Ishikawa (cell line): ENCODE results near the gene SSR4.

ENCODE experiments used
- CEBPB ChIP-seq: IDR thresholded peaks from 2 replicates; pipeline ENCODE4 v1.6.1; 2012
- CREB1 ChIP-seq: IDR thresholded peaks from 2 replicates; pipeline ENCODE4 v1.6.1; 2012; ENCODE audit warnings: low read depth
- EGR1 ChIP-seq: IDR thresholded peaks from 2 replicates; pipeline ENCODE4 v1.6.1; 2012
- EP300 ChIP-seq: IDR thresholded peaks from 2 replicates; pipeline ENCODE4 v1.6.1; 2012; ENCODE audit warnings: borderline replicate concordance
- FOXM1 ChIP-seq: IDR thresholded peaks from 2 replicates; pipeline ENCODE4 v1.6.1; 2012; ENCODE audit warnings: low read depth, borderline replicate concordance
- MAX ChIP-seq: IDR thresholded peaks from 2 replicates; pipeline ENCODE4 v1.6.1; 2012
- NFIC ChIP-seq: IDR thresholded peaks from 2 replicates; pipeline ENCODE4 v1.6.1; 2012
- RAD21 ChIP-seq: IDR thresholded peaks from 2 replicates; pipeline ENCODE4 v1.6.1; 2012; ENCODE audit warnings: low read depth
- REST ChIP-seq: IDR thresholded peaks from 2 replicates; pipeline ENCODE4 v1.6.1; 2012; ENCODE audit warnings: low read depth, mild to moderate bottlenecking
- TAF1 ChIP-seq: IDR thresholded peaks from 2 replicates; pipeline ENCODE4 v1.6.1; 2012; ENCODE audit warnings: low read depth, mild to moderate bottlenecking
- TCF12 ChIP-seq: IDR thresholded peaks from 2 replicates; pipeline ENCODE4 v1.6.1; 2012; ENCODE audit warnings: low read depth
- TEAD4 ChIP-seq: IDR thresholded peaks from 2 replicates; pipeline ENCODE4 v1.6.1; 2012
- USF1 ChIP-seq: IDR thresholded peaks from 2 replicates; pipeline ENCODE4 v1.6.1; 2012
- YY1 ChIP-seq: IDR thresholded peaks from 2 replicates; pipeline ENCODE4 v1.6.1; 2012; ENCODE audit warnings: low read depth
- ZBTB7A ChIP-seq: IDR thresholded peaks from 2 replicates; pipeline ENCODE4 v1.6.1; 2012; ENCODE audit warnings: low read depth

The SSR4 gene

GRCh38 chrX:153805436-153805835 is 11.0 kb downstream of the SSR4 start:
- TF ChIP-seq MAX: no peak
- no peak for TF ChIP-seq REST
- TF ChIP-seq USF1: no peak
- TF ChIP-seq FOXM1: no peak
- TF ChIP-seq EGR1: no peak
- no peak for TF ChIP-seq TCF12
- TF ChIP-seq NFIC: no peak
- no peak for TF ChIP-seq ZBTB7A
- TF ChIP-seq CEBPB: no peak
- no peak for TF ChIP-seq RAD21
- no peak for TF ChIP-seq YY1
- TF ChIP-seq EP300: no peak
- no peak for TF ChIP-seq TEAD4
- no peak for TF ChIP-seq CREB1
- TF ChIP-seq TAF1: no peak

DNA sequence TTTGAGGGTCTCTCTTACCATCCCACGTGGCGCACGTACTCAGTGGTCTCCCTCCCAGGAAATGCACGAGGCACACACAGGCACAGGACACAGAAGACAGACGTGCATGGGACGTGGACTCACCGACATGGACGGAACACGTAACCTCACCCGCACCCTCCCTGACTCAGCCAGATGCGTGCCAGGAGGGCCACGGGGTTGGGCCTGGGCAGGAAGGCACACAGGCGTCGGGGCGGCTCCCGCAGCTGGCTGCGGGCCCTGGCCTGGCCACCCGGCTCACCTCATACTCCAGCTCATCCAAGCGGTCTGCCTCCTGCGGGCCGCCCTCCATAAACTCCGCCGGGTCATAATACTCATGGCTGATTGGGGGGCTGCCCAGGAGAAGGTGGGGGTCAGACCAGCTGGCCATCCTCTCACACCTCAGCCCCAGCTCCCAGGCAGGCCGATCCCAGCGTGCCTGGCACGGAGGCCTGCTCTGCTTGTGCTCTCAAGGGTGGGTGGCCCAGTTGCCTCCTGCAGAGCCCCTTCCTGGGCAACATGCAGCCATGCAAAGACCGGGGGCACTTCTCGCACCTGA is 12.6 kb downstream of the SSR4 start:
- TF ChIP-seq ZBTB7A: no peak
- no peak for TF ChIP-seq NFIC
- no peak for TF ChIP-seq CEBPB
- TF ChIP-seq USF1: no peak
- no peak for TF ChIP-seq EP300
- no peak for TF ChIP-seq TAF1
- no peak for TF ChIP-seq MAX
- TF ChIP-seq FOXM1: no peak
- TF ChIP-seq RAD21: no peak
- no peak for TF ChIP-seq EGR1
- no peak for TF ChIP-seq TEAD4
- no peak for TF ChIP-seq REST
- TF ChIP-seq YY1: no peak
- no peak for TF ChIP-seq TCF12

DNA sequence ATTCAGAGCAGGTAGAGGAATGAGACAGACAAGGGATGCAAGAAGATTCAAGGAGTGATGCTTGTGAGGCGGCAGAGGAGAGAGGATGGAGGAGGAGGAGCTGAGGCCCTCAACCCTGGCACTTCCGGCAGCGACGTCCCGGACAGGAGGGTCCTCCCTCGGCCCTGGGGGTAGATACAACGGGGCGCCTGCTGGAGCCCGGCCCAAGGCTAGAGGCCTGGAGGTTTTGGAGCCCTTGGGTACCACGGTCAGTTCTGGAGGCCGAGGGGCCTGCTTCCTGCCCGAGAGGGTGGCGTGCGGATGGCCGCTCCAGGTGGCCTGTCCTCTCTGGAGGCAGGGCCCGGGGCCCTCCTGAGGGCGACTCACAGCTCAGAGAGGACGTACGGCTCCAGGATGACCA is 13.5 kb downstream of the SSR4 start:
- no peak for TF ChIP-seq NFIC
- no peak for TF ChIP-seq REST
- TF ChIP-seq TEAD4: no peak
- TF ChIP-seq FOXM1: no peak
- TF ChIP-seq CEBPB: no peak
- TF ChIP-seq YY1: no peak
- TF ChIP-seq CREB1: no peak
- TF ChIP-seq MAX: no peak
- TF ChIP-seq RAD21: no peak
- TF ChIP-seq ZBTB7A: no peak
- no peak for TF ChIP-seq USF1

DNA sequence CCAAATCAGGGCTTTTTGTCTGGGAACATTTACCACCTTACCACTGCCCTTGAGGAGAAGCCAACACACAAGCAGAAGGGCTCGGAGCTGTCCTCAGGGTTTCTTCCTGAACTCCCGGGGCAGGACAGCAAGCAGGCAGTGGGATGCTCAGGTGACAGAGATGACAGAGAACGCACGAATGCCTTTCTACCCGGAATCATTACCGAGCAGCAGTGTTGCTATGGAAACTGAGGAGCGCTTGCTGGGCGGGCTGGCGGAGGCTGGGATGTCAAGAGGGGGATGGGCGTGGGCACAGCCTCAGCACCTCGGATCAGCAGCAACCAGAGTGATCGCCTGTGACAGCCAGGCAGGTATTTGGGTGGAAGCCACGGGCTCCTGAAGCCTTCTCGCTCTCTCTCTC is 17.8 kb downstream of the SSR4 start:
- no peak for TF ChIP-seq TAF1
- TF ChIP-seq EP300: no peak
- no peak for TF ChIP-seq CEBPB
- no peak for TF ChIP-seq YY1
- no peak for TF ChIP-seq RAD21
- TF ChIP-seq MAX: no peak
- TF ChIP-seq EGR1: no peak
- no peak for TF ChIP-seq NFIC
